ENCODE results near the gene MCM10. TPM values are rescaled to one million over a fixed set of nuclear protein-coding genes. Genes with fewer than 3 reads are reported as not detected.
A peak's percentile ranks its signal among the peaks of the same experiment; 100 is the strongest.

The MCM10 gene
- total and polyA plus RNA-seq, 9 of the 15 experiments (the other 6 are each of a cell fraction or from before 2014, with no cell fraction given), result 10.4 to 68.1 (median 48.0) TPM

GRCh38 chr10:13160934-13161856, at the start of gene MCM10 (continued):
- TF ChIP-seq E2F8 (IDR thresholded peaks at IDR 0.05; ENCODE audit: low read depth, partially characterized antibody) (peak; percentile 97), POLR2G (IDR thresholded peaks at IDR 0.05; ENCODE audit: low read depth, low read length) (peak; percentile 90), TCF3 (CRISPR knock-in tag; IDR thresholded peaks at IDR 0.05) (peak; percentile 6; the same call in 1 of the 2 replicates), CC2D1A (IDR thresholded peaks at IDR 0.05) (peak; percentile 58; the same call in 1 of the 2 replicates), ETS1 (conservative IDR thresholded peaks at IDR 0.05; ENCODE audit: control insufficient read depth, low read depth, low read length) (no peak), ETV5 (CRISPR knock-in tag; IDR thresholded peaks at IDR 0.05; ENCODE audit: low read depth) (peak; percentile 46), EP400 (IDR thresholded peaks at IDR 0.05) (peak; percentile 75), ZNF197 (CRISPR knock-in tag; IDR thresholded peaks at IDR 0.05; ENCODE audit: low read depth) (no peak), ZNF133 (CRISPR knock-in tag; IDR thresholded peaks at IDR 0.05) (no peak), GABPB1 (CRISPR knock-in tag; IDR thresholded peaks at IDR 0.05) (peak; percentile 95), MYBL2 (IDR thresholded peaks at IDR 0.05; ENCODE audit: low read depth) (no peak), MYBL2 (CRISPR knock-in tag; IDR thresholded peaks at IDR 0.05; ENCODE audit: borderline replicate concordance) (no peak), ATF6 (CRISPR knock-in tag; IDR thresholded peaks at IDR 0.05) (0 out of 2 replicates have a peak, but pooled peaks have one; percentile 2), MNT (conservative IDR thresholded peaks at IDR 0.05) (peak; percentile 88 to 94), TEAD4 (IDR thresholded peaks at IDR 0.05; ENCODE audit: low read length) (peak; percentile 62), TEAD4 (CRISPR knock-in tag; IDR thresholded peaks at IDR 0.05; ENCODE audit: borderline replicate concordance) (no peak), NFIC (IDR thresholded peaks at IDR 0.05) (peak; percentile 55), FOXA1 (IDR thresholded peaks at IDR 0.05; ENCODE audit: borderline replicate concordance) (no peak), KDM4B (IDR thresholded peaks at IDR 0.05; ENCODE audit: borderline replicate concordance in 2 of 2, low read depth in 1 of 2) (no peak)

Data from K562 (cell line).